MCF 10A (cell line): Measurements from ENCODE around the gene PLEKHM3. TPM values are rescaled to one million over a fixed set of nuclear protein-coding genes. Genes with fewer than 3 reads are reported as not detected.
A peak's percentile ranks its signal among the peaks of the same experiment; 100 is the strongest.

Source experiments
- BruUV-seq: library from RNA; stranded (reverse); fragments of 400-500 nt; replicated peaks from 2 replicates; lab custom pipeline; 2021; lab: Mats Ljungman, UMichigan
- CTCF ChIA-PET: fragments of 300-600 bp; sonication (Branson Sonifier 250); formaldehyde crosslinking; extraction: SDS; loops from one replicate; lab custom pipeline; 2021; ENCODE audit warnings: antibody characterized with exemption, inconsistent platforms; lab: Yijun Ruan, JAX
- POLR2A ChIA-PET: fragments of 300-600, 350-650 bp; sonication (Branson Sonifier 250); formaldehyde crosslinking; extraction: SDS; loops from one replicate; lab custom pipeline; 2020; ENCODE audit warnings: antibody characterized with exemption, inconsistent platforms; lab: Yijun Ruan, JAX
- DNase-seq: peaks from one replicate; pipeline ENCODE4 v3.0.0-alpha.2; 2018; ENCODE audit not compliant: unreplicated experiment
- H3K27ac Mint-ChIP-seq: one replicate; pipeline ENCODE4 v1.8.0; 2022; ENCODE audit warnings: mild to moderate bottlenecking, low read depth, mixed read lengths; ENCODE audit not compliant: unreplicated experiment
- H3K27me3 Mint-ChIP-seq: one replicate; pipeline ENCODE4 v1.8.0; 2022; ENCODE audit warnings: mixed read lengths; ENCODE audit not compliant: insufficient read depth, unreplicated experiment
- H3K36me3 Mint-ChIP-seq: one replicate; pipeline ENCODE4 v1.8.0; 2022; ENCODE audit warnings: mild to moderate bottlenecking, moderate library complexity, mixed read lengths; ENCODE audit not compliant: insufficient read depth, unreplicated experiment
- H3K4me1 Mint-ChIP-seq: one replicate; pipeline ENCODE4 v1.8.0; 2022; ENCODE audit warnings: mixed read lengths; ENCODE audit not compliant: insufficient read depth, unreplicated experiment
- H3K4me3 Mint-ChIP-seq: one replicate; pipeline ENCODE4 v1.8.0; 2022; ENCODE audit warnings: mild to moderate bottlenecking, moderate library complexity, mixed read lengths; ENCODE audit not compliant: unreplicated experiment
- H3K9me3 Mint-ChIP-seq: one replicate; pipeline ENCODE4 v1.8.0; 2022; ENCODE audit warnings: mixed read lengths; ENCODE audit not compliant: unreplicated experiment
- CTCF ChIP-seq: fragments of 200-600 bp; IDR thresholded peaks from one replicate; pipeline ENCODE4 v1.8.0; 2022; ENCODE audit warnings: antibody characterized with exemption, mild to moderate bottlenecking; ENCODE audit not compliant: unreplicated experiment
- intact Hi-C: fragments of 100-400 bp; cut with micrococcal nuclease; formaldehyde crosslinking; loops from 2 replicates; pipeline ENCODE4 v1.14.1; 2022
- total RNA-seq: library from RNA; stranded (reverse); gene quantifications from 2 replicates; pipeline ENCODE4 v1.2.3, GENCODE V29; 2022

Gene PLEKHM3
- total RNA-seq, 1 experiment from 2014 or later: 5.4 TPM

GRCh38 chr2:207898354-207898695, 127.0 kb downstream of the PLEKHM3 start:
- H3K27ac Mint-ChIP-seq: no peak overlapping the region
- BruUV-seq: no TSS peak

DNA sequence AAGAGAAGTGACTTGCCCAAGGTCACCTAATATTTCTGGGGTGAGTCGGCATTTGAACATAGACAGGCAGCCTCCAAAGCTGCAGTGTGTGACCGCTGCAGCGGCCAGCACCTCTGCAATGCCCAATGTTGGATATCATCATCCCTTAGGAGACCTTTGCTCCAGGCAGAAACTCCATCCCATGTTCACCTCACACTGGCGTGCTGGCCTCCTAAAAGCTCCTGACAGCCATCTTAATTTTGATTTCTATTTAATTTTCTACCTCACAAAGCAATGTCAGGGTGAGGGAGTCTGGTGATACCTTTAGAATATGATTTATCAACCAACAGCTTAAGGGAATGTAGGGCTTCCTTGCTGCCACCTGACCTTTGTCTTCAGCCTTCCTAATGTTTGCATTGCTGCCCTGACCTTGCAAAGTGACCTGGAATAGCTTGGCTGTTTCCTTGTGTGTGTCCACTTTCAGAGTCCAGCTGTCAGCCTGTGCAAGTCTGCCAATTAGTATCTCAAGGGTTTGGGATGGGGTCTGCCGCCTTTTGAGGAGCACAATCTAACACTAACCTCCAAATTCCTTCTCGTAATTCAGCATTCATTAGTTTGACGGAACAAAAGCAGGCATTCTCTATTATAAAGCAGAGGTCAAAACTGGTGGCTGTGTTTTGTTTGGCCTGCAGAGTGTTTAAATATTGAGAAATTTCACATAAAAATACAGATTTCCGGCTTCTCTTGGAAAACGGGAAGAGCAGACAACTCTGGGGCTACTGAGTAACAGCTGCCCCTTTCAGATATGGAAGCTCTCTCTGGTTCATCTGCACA, 127.6 kb downstream of the PLEKHM3 start:
- TF ChIP-seq CTCF: no peak
- H3K4me3 Mint-ChIP-seq: no peak overlapping the region
- no peak overlapping the region for H3K27ac Mint-ChIP-seq
- H3K4me1 Mint-ChIP-seq: no peaks in the 10 kb centered on the region
- no peak for DNase-seq
- H3K9me3 Mint-ChIP-seq: no peaks in the 10 kb centered on the region
- intact Hi-C loops: no loop called here
- POLR2A ChIA-PET: interaction anchor here (0.7 kb wide), 1 partner anchor 320 kb away, joined by 3 read pairs; no protein-coding TSS in a partner anchor
- no peaks in the 10 kb centered on the region for H3K27me3 Mint-ChIP-seq
- CTCF ChIA-PET: interaction anchor here (0.5 to 1.6 kb wide), 9 partner anchors 9 to 152 kb away, joined by 3 to 7 read pairs (median 3); no protein-coding TSS in a partner anchor
- peaks cover 6% of the 10 kb centered on the region for H3K36me3 Mint-ChIP-seq
- no TSS peak for BruUV-seq

More at GRCh38 chr2:207898354-207898695, 127.0 kb downstream of the PLEKHM3 start:
- CTCF ChIA-PET: interaction anchor here (0.8 to 1.6 kb wide), 5 partner anchors 16 to 152 kb away, joined by 3 to 7 read pairs (median 5); no protein-coding TSS in a partner anchor
- intact Hi-C loops: no loop called here
- POLR2A ChIA-PET: interaction anchor here (1.3 kb wide), 1 partner anchor 15 kb away, joined by 3 read pairs; no protein-coding TSS in a partner anchor
- no peak for DNase-seq
- Mint-ChIP-seq H3K4me1 (no peaks in the 10 kb centered on the region), H3K9me3 (no peaks in the 10 kb centered on the region), H3K27me3 (no peaks in the 10 kb centered on the region), H3K4me3 (no peak overlapping the region), H3K36me3 (peaks cover 6% of the 10 kb centered on the region)
- no peak for TF ChIP-seq CTCF

GRCh38 chr2:207896525-207897285, 128.6 kb downstream of the PLEKHM3 start:
- Mint-ChIP-seq H3K4me3 (no peak overlapping the region), H3K27me3 (no peaks in the 10 kb centered on the region), H3K36me3 (peaks cover 6% of the 10 kb centered on the region), H3K4me1 (no peaks in the 10 kb centered on the region), H3K27ac (no peak overlapping the region), H3K9me3 (no peaks in the 10 kb centered on the region)
- intact Hi-C loops: no loop called here
- BruUV-seq: no TSS peak
- TF ChIP-seq CTCF: no peak
- ChIA-PET POLR2A (interaction anchor here (0.8 kb wide), 1 partner anchor 12 kb away, joined by 3 read pairs; no protein-coding TSS in a partner anchor), CTCF (interaction anchor here (0.5 to 1.6 kb wide), 5 partner anchors 10 to 151 kb away, joined by 3 to 7 read pairs (median 3); no protein-coding TSS in a partner anchor)
- DNase-seq: peak; percentile 6
